Measurements from ENCODE around the gene SLC16A2.
A peak's percentile ranks its signal among the peaks of the same experiment; 100 is the strongest.

The SLC16A2 gene

GRCh38 chrX:74550295-74550802 lies 129.1 kb downstream of the SLC16A2 start (continued):
- TF ChIP-seq ZNF555 (tag by site-specific recombination; conservative IDR thresholded peaks at IDR 0.05) (no peak), TRIM28 (IDR thresholded peaks at IDR 0.05; ENCODE audit: borderline replicate concordance, low read length) (0 out of 2 replicates have a peak, but pooled peaks have one; percentile 24), ZNF148 (tag by site-specific recombination; IDR thresholded peaks at IDR 0.05; ENCODE audit: borderline replicate concordance) (no peak), ZNF341 (tag by site-specific recombination; IDR thresholded peaks at IDR 0.05; ENCODE audit: low read depth) (no peak; the same call in 1 of the 2 replicates), ZIC2 (tag by site-specific recombination; IDR thresholded peaks at IDR 0.05) (no peak), SETDB1 (IDR thresholded peaks at IDR 0.05; ENCODE audit: insufficient read length, low read length) (no peak), BCL11A (tag by site-specific recombination; IDR thresholded peaks at IDR 0.05; ENCODE audit: low read depth) (no peak), ZNF26 (tag by site-specific recombination; IDR thresholded peaks at IDR 0.05) (no peak; the same call in 1 of the 2 replicates), HOXD13 (CRISPR knock-in tag; IDR thresholded peaks at IDR 0.05; ENCODE audit: borderline replicate concordance) (no peak), ZNF211 (tag by site-specific recombination; IDR thresholded peaks at IDR 0.05; ENCODE audit: low read depth) (no peak), GLIS1 (tag by site-specific recombination; IDR thresholded peaks at IDR 0.05) (no peak), GLI4 (tag by site-specific recombination; IDR thresholded peaks at IDR 0.05) (no peak), ZBTB10 (tag by site-specific recombination; IDR thresholded peaks at IDR 0.05) (0 out of 2 replicates have a peak, but pooled peaks have one; percentile 30), ZNF488 (tag by site-specific recombination; IDR thresholded peaks at IDR 0.05) (no peak), ZNF354C (tag by site-specific recombination; IDR thresholded peaks at IDR 0.05; ENCODE audit: borderline replicate concordance, low read depth) (no peak), ZNF623 (tag by site-specific recombination; IDR thresholded peaks at IDR 0.05) (no peak), ZNF707 (tag by site-specific recombination; IDR thresholded peaks at IDR 0.05) (no peak), ZNF2 (tag by site-specific recombination; IDR thresholded peaks at IDR 0.05) (peak; percentile 86), ZBTB6 (tag by site-specific recombination; IDR thresholded peaks at IDR 0.05) (no peak), EGR2 (tag by site-specific recombination; IDR thresholded peaks at IDR 0.05; ENCODE audit: low read depth) (no peak), PRDM10 (tag by site-specific recombination; IDR thresholded peaks at IDR 0.05) (no peak), BCL11B (tag by site-specific recombination; IDR thresholded peaks at IDR 0.05; ENCODE audit: low read depth) (no peak), ZNF521 (tag by site-specific recombination; IDR thresholded peaks at IDR 0.05) (no peak), MYNN (tag by site-specific recombination; IDR thresholded peaks at IDR 0.05; ENCODE audit: borderline replicate concordance) (no peak), ZNF239 (tag by site-specific recombination; IDR thresholded peaks at IDR 0.05) (no peak), ZSCAN4 (tag by site-specific recombination; IDR thresholded peaks at IDR 0.05) (0 out of 2 replicates have a peak, but pooled peaks have one; percentile 35), ZNF121 (tag by site-specific recombination; IDR thresholded peaks at IDR 0.05) (peak; percentile 69; the same call in 1 of the 2 replicates)

Data from HEK293 (cell line).